GM23248 (cell line): ENCODE measurements around the gene NR2C2. TPM values are rescaled to one million over a fixed set of nuclear protein-coding genes. Genes with fewer than 3 reads are reported as not detected.

ENCODE experiments used
- DNase-seq: peaks from one replicate; pipeline ENCODE4 v3.0.0-alpha.2; 2015
- H2AFZ ChIP-seq: fragments of 200-600 bp; sonication (generic); 2 replicates; pipeline ENCODE4 v1.6.1; 2016; ENCODE audit warnings: antibody characterized with exemption
- H3F3A ChIP-seq: fragments of 200-600 bp; sonication (generic); 2 replicates; pipeline ENCODE4 v1.6.1; 2016; ENCODE audit warnings: mild to moderate bottlenecking, antibody characterized with exemption, mixed run types; ENCODE audit not compliant: insufficient read depth
- H3K27ac ChIP-seq: fragments of 200-600 bp; sonication (generic); 2 replicates; pipeline ENCODE4 v1.5.1; 2016; ENCODE audit warnings: mild to moderate bottlenecking
- H3K27me3 ChIP-seq: fragments of 200-600 bp; sonication (generic); replicated peaks from 2 replicates; pipeline ENCODE4 v1.6.1; 2016; ENCODE audit warnings: mild to moderate bottlenecking; ENCODE audit not compliant: insufficient read depth
- H3K36me3 ChIP-seq: fragments of 200-600 bp; sonication (generic); 2 replicates; pipeline ENCODE4 v1.6.1; 2016; ENCODE audit warnings: low read depth, mild to moderate bottlenecking
- H3K4me1 ChIP-seq: fragments of 200-600 bp; sonication (generic); 2 replicates; pipeline ENCODE4 v1.6.1; 2016; ENCODE audit warnings: mild to moderate bottlenecking; ENCODE audit not compliant: insufficient read depth
- H3K4me2 ChIP-seq: fragments of 200-600 bp; sonication (generic); one replicate; pipeline ENCODE4 v1.6.1; 2016; ENCODE audit warnings: mild to moderate bottlenecking; ENCODE audit not compliant: unreplicated experiment
- H3K4me3 ChIP-seq: fragments of 200-600 bp; sonication (generic); 2 replicates; pipeline ENCODE4 v1.5.1; 2016; ENCODE audit warnings: mild to moderate bottlenecking
- H3K79me2 ChIP-seq: fragments of 200-600 bp; sonication (generic); 2 replicates; pipeline ENCODE4 v1.6.1; 2016; ENCODE audit warnings: mild to moderate bottlenecking; ENCODE audit not compliant: insufficient read depth
- H3K9ac ChIP-seq: fragments of 200-600 bp; sonication (generic); 2 replicates; pipeline ENCODE4 v1.6.1; 2016; ENCODE audit warnings: mild to moderate bottlenecking
- H3K9me2 ChIP-seq: fragments of 200-600 bp; sonication (generic); 2 replicates; pipeline ENCODE4 v1.6.1; 2016; ENCODE audit warnings: mixed run types, mild to moderate bottlenecking, moderate library complexity; ENCODE audit not compliant: insufficient read depth
- H3K9me3 ChIP-seq: fragments of 200-600 bp; sonication (generic); one replicate; pipeline ENCODE4 v1.6.1; 2017; ENCODE audit warnings: low read depth
- H4K20me1 ChIP-seq: fragments of 200-600 bp; sonication (generic); 2 replicates; pipeline ENCODE4 v1.6.0; 2016; ENCODE audit not compliant: insufficient read depth
- EZH2 ChIP-seq: fragments of 200-600 bp; sonication (generic); IDR thresholded peaks from 2 replicates; pipeline ENCODE4 v1.6.1; 2018; ENCODE audit warnings: antibody characterized with exemption, mild to moderate bottlenecking; ENCODE audit not compliant: insufficient read depth, poor library complexity, severe bottlenecking
- EZH2phosphoT487 ChIP-seq: fragments of 200-600 bp; sonication (generic); IDR thresholded peaks from 2 replicates; pipeline ENCODE4 v1.6.1; 2018; ENCODE audit warnings: antibody characterized with exemption, moderate library complexity, mild to moderate bottlenecking, low read depth; ENCODE audit not compliant: insufficient read depth
- WGBS, 2 experiments: methylation state at CpG; one replicate each; pipeline ENCODE4 v1.1.6; 2015 to 2017; ENCODE audit warnings: low lambda C conversion rate in 2 of 2, low coverage in 1 of 2; ENCODE audit errors: missing lambda C conversion rate in 2 of 2; 5-methylcytosine and 5-hydroxymethylcytosine counted together
- in situ Hi-C: fragments of 300-500 bp; cut with MboI; formaldehyde crosslinking; loops from 2 replicates; pipeline ENCODE4 v1.15.0; 2020
- polyA plus RNA-seq: library from polyadenylated mRNA; unstranded; fragments of >200 nt; fragmentation: Nextera tagmentation; extraction: Ambion mirVana; gene quantifications from 2 replicates; pipeline ENCODE4 v1.2.1, GENCODE V29; 2016
- total RNA-seq: library from RNA; depleted of rRNA; stranded (reverse); fragments of >200 nt; shearing (Covaris generic); gene quantifications from 2 replicates; pipeline ENCODE4 v1.2.3, GENCODE V29; 2014

Gene NR2C2
- total and polyA plus RNA-seq, 2 experiments from 2014 or later = 9.6 to 27.5 TPM

- H3K27ac ChIP-seq = no peak overlapping the region
- H4K20me1 ChIP-seq = no peaks in the 10 kb centered on the region
- peaks cover 12% of the 10 kb centered on the region for H3K4me1 ChIP-seq
- no peak for DNase-seq
- TF ChIP-seq EZH2phosphoT487 = no peak
- no peak for TF ChIP-seq EZH2
- no peak overlapping the region for H3K4me2 ChIP-seq
- no peak overlapping the region for H2AFZ ChIP-seq
- H3K36me3 ChIP-seq = peaks cover 8% of the 10 kb centered on the region
- H3K4me3 ChIP-seq = no peak overlapping the region
- 96 to 100% methylated on average over 5 of the region's 5 CpGs for WGBS, 2 experiments
- no peaks in the 10 kb centered on the region for H3K9me2 ChIP-seq
- peaks cover 13% of the 10 kb centered on the region for H3F3A ChIP-seq
- H3K9me3 ChIP-seq = no peaks in the 10 kb centered on the region
- H3K27me3 ChIP-seq = no peaks in the 10 kb centered on the region
- no peak overlapping the region for H3K9ac ChIP-seq
- H3K79me2 ChIP-seq = peaks cover 14% of the 10 kb centered on the region
- in situ Hi-C loops = no loop called here
Observed at GRCh38 chr3:15009167-15009566, 61.8 kb downstream of the NR2C2 start.

- no peaks in the 10 kb centered on the region for H4K20me1 ChIP-seq
- no peak overlapping the region for H3K4me3 ChIP-seq
- no peaks in the 10 kb centered on the region for H3K9me3 ChIP-seq
- 78 to 100% methylated on average over 1 of the region's 1 CpG for WGBS, 2 experiments
- peaks cover 10% of the 10 kb centered on the region; the same call in 1 of the 2 replicates for H3K36me3 ChIP-seq
- no peak overlapping the region for H3K27ac ChIP-seq
- DNase-seq = no peak
- no peak for TF ChIP-seq EZH2
- no peak for TF ChIP-seq EZH2phosphoT487
- no peak overlapping the region for H2AFZ ChIP-seq
- H3K79me2 ChIP-seq = peaks cover 8% of the 10 kb centered on the region
- H3F3A ChIP-seq = peaks cover 13% of the 10 kb centered on the region
- no peak overlapping the region for H3K9ac ChIP-seq
- H3K4me1 ChIP-seq = peaks cover 12% of the 10 kb centered on the region
- H3K4me2 ChIP-seq = no peak overlapping the region
- in situ Hi-C loops = no loop called here
- no peaks in the 10 kb centered on the region for H3K9me2 ChIP-seq
- H3K27me3 ChIP-seq = no peaks in the 10 kb centered on the region
Observed at GRCh38 chr3:15010664-15011063, 63.3 kb downstream of the NR2C2 start.

DNA sequence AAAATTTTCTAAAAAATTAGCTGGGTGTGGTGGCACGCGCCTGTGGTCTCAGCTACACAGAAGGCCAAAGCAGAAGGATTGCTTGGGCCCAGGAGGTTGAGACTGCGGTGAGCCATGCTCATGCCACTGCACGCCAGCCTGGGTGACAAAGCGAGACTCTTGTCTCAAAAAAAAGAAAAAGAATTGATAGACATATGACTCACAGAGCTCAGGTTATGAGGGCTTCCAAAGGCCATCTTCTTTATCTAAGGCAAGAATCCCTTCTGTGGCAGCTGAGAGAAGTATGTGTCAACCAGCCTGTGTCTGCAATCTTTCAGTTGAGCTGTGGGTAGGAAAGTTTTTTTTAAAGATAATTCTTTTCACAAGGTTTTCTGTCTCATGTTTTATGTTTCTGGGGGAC is 63.8 kb downstream of the NR2C2 start:
- Histone ChIP-seq H3K36me3 (peaks cover 12% of the 10 kb centered on the region; the same call in 1 of the 2 replicates), H3K4me3 (no peak overlapping the region), H3K27ac (no peak overlapping the region), H4K20me1 (no peaks in the 10 kb centered on the region), H2AFZ (no peak overlapping the region), H3K9ac (no peak overlapping the region), H3K9me2 (no peaks in the 10 kb centered on the region), H3K4me1 (peaks cover 12% of the 10 kb centered on the region), H3K27me3 (no peaks in the 10 kb centered on the region), H3K9me3 (no peaks in the 10 kb centered on the region), H3K4me2 (no peak overlapping the region), H3K79me2 (peaks cover 5% of the 10 kb centered on the region), H3F3A (peaks cover 13% of the 10 kb centered on the region)
- DNase-seq = no peak
- in situ Hi-C loops = no loop called here
- WGBS, 2 experiments = 93 to 99% methylated on average over 5 of the region's 5 CpGs
- TF ChIP-seq EZH2 (no peak), EZH2phosphoT487 (no peak)

GRCh38 chr3:15014606-15015328 is 67.4 kb downstream of the NR2C2 start:
- TF ChIP-seq EZH2 (no peak), EZH2phosphoT487 (no peak)
- Histone ChIP-seq H3F3A (no peaks in the 10 kb centered on the region), H3K79me2 (peaks cover 4% of the 10 kb centered on the region), H3K4me1 (no peaks in the 10 kb centered on the region), H3K27me3 (no peaks in the 10 kb centered on the region), H3K9me3 (no peaks in the 10 kb centered on the region), H3K9me2 (no peaks in the 10 kb centered on the region), H3K4me2 (no peak overlapping the region), H3K4me3 (no peak overlapping the region), H2AFZ (no peak overlapping the region), H3K9ac (no peak overlapping the region), H4K20me1 (no peaks in the 10 kb centered on the region), H3K27ac (no peak overlapping the region), H3K36me3 (peaks cover 33% of the 10 kb centered on the region)
- in situ Hi-C loops = no loop called here
- no peak for DNase-seq
- WGBS, 2 experiments = 87 to 88% methylated on average over 3 of the region's 3 CpGs
